Stimulated activated CD4-positive, alpha-beta T cell treated with anti-CD3 and anti-CD28 coated beads, Interleukin-2, amount 100 ng/mL, for 48 hours (primary cell): ENCODE data around the gene UNC93A.
"Not testable (repeated sequence)": the region's sequence is repeated elsewhere in the genome, so short reads cannot be mapped to it uniquely, and the experiment has no call there.

Experiments used
- DNase-seq, 2 donors: peaks; one replicate each; pipeline ENCODE4 v3.0.0-alpha.2; 2020

The UNC93A gene

GRCh38 chr6:167345960-167346359 is 54.8 kb downstream of the UNC93A start:
- no peak for DNase-seq

GRCh38 chr6:167347226-167347625 is 56.1 kb downstream of the UNC93A start:
- no peak for DNase-seq

GRCh38 chr6:167349631-167350274 is 58.6 kb downstream of the UNC93A start:
- DNase-seq = no peak

GRCh38 chr6:167350275-167350696 is 59.2 kb downstream of the UNC93A start:
- DNase-seq = no peak

GRCh38 chr6:167350731-167351655 is 59.9 kb downstream of the UNC93A start:
- peak; percentile 86 to 87 for DNase-seq

GRCh38 chr6:167351656-167352345 is 60.7 kb downstream of the UNC93A start:
- no peak for DNase-seq

- DNase-seq = no peak
These were observed 65.8 kb downstream of the UNC93A start for GRCh38 chr6:167356874-167357273.

GRCh38 chr6:167358394-167358793 is 67.3 kb downstream of the UNC93A start:
- DNase-seq = not testable (repeated sequence)

GRCh38 chr6:167361170-167361569 is 70.1 kb downstream of the UNC93A start:
- DNase-seq = not testable (repeated sequence)
